Transverse colon (tissue), 3 donors: Measurements from ENCODE around the gene MAGI2.

Experiments
- EP300 ChIP-seq: sonication (generic); formaldehyde crosslinking; IDR thresholded peaks from one replicate; pipeline ENCODE4 v1.6.1; 2017; ENCODE audit warnings: antibody characterized with exemption, low read depth
- POLR2A ChIP-seq: fragments of 450-650 bp; IDR thresholded peaks from one replicate; pipeline ENCODE4 v1.6.1; 2016; ENCODE audit warnings: antibody characterized with exemption, mild to moderate bottlenecking, moderate library complexity
- TF ChIP-seq, protein P1 (sequence below), 5 experiments: fragments of 200-600 bp in 3 of 5; fragments of 450-650 bp in 2 of 5; sonication (generic) in 3 of 5; IDR thresholded peaks; 1 replicate in 2 of 5; 2 replicates in 3 of 5; pipeline ENCODE4 v1.5.1; 2016 to 2017; ENCODE audit warnings: antibody characterized with exemption in 5 of 5, inconsistent platforms in 3 of 5, mild to moderate bottlenecking in 2 of 5, moderate library complexity in 1 of 5

DNA sequence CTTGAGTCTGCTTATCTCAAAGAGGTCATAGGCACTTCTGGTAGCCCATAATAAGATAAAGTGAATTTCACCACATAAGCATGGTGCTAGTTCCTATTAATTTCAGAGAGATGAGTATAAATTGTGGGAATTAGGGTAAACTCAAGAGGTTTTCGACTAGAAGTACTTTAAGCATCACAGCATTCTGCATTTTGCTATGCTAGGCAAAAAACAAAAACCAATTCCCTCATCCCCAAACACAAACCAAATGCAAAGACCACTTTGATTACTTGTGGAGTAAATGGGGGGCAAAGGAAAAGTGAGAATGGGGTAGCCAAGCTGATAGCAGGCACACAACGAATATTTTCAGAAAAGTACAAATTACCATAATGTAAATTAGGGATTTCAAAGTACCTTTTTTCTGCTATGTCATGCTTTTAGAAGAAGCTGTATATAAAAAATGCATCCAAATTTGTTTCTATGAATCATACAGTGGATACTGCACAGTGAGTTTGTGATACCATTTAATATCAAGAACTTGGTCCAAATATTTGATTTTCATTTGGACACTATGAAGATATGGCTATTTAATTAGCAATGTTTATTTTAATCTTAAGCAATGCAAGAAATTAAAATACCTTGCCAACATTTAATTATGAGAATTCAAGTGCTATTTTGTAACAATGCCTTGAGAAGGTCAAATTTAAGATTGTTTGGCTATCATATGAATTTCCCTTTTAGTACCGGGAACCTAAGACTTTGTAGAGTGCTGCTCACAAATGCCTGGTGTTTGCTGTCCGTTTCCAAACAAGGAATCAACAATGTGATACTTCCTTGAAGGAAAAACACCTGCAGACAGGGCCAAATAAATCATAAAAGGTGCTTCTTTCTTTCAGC lies 1199.4 kb downstream of the MAGI2 start:
- TF ChIP-seq, protein P1, sequence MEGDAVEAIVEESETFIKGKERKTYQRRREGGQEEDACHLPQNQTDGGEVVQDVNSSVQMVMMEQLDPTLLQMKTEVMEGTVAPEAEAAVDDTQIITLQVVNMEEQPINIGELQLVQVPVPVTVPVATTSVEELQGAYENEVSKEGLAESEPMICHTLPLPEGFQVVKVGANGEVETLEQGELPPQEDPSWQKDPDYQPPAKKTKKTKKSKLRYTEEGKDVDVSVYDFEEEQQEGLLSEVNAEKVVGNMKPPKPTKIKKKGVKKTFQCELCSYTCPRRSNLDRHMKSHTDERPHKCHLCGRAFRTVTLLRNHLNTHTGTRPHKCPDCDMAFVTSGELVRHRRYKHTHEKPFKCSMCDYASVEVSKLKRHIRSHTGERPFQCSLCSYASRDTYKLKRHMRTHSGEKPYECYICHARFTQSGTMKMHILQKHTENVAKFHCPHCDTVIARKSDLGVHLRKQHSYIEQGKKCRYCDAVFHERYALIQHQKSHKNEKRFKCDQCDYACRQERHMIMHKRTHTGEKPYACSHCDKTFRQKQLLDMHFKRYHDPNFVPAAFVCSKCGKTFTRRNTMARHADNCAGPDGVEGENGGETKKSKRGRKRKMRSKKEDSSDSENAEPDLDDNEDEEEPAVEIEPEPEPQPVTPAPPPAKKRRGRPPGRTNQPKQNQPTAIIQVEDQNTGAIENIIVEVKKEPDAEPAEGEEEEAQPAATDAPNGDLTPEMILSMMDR (IDR thresholded peaks at IDR 0.05): no peak
- TF ChIP-seq EP300: no peak
- TF ChIP-seq POLR2A: no peak
